ENCODE data around the gene ST7.
"Not testable (repeated sequence)": the region's sequence is repeated elsewhere in the genome, so short reads cannot be mapped to it uniquely, and the experiment has no call there.

The ST7 gene

DNA sequence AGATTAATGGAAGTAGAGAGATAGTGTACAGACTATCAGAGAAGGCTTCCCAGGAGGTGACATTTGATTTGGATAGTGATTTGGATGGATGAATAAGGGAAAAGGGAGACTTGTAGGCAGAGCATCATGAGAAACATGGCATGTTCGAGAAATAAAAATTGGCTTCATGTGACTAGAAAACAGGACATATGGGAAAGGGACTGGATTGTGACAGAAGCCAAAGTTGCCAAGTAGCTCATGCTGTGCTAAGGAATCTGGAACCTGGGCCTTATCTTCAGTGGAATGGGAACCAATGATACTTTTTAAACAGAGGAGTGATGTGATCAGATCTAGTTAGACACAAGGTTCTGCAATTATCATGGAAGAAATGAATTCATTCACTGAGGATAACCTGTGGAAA is 168.7 kb downstream of the ST7 start:
- not testable (repeated sequence) for H3K9me3 ChIP-seq (ENCODE audit: control insufficient read depth, low read length); H3K36me3 ChIP-seq (ENCODE audit: control insufficient read depth, insufficient read depth, low read length); H3K9ac ChIP-seq (ENCODE audit: low read length); H3K4me1 ChIP-seq (ENCODE audit: control insufficient read depth, insufficient read depth, low read length); H3K27me3 ChIP-seq (ENCODE audit: control insufficient read depth, insufficient read depth, low read length); H3K4me3 ChIP-seq (ENCODE audit: low read length)

DNA sequence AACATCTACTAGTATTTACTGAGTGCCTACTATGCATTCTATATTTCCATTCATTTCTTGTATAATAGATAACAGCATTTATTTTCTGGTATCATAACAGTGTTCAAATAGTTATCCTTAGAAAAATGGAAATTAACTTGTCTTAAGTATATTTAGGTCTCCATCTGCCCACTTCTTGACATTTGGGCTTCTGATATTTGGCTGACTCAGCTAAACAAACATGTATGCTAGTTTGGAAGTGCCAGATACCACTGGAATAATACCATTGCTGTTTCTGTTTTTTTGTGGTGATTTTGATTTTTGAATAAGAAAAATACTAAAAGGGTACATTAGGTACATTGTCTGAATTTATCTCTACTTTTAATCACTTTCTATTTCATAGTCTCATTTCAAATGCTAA is 169.2 kb downstream of the ST7 start:
- no peaks in the 10 kb centered on the region for H3K27me3 ChIP-seq (ENCODE audit: control insufficient read depth, insufficient read depth, low read length)
- H3K4me1 ChIP-seq (ENCODE audit: control insufficient read depth, insufficient read depth, low read length) = no peaks in the 10 kb centered on the region
- no peak overlapping the region for H3K4me3 ChIP-seq (ENCODE audit: low read length)
- H3K9me3 ChIP-seq (ENCODE audit: control insufficient read depth, low read length) = no peaks in the 10 kb centered on the region
- no peaks in the 10 kb centered on the region for H3K36me3 ChIP-seq (ENCODE audit: control insufficient read depth, insufficient read depth, low read length)
- H3K9ac ChIP-seq (ENCODE audit: low read length) = no peak overlapping the region

DNA sequence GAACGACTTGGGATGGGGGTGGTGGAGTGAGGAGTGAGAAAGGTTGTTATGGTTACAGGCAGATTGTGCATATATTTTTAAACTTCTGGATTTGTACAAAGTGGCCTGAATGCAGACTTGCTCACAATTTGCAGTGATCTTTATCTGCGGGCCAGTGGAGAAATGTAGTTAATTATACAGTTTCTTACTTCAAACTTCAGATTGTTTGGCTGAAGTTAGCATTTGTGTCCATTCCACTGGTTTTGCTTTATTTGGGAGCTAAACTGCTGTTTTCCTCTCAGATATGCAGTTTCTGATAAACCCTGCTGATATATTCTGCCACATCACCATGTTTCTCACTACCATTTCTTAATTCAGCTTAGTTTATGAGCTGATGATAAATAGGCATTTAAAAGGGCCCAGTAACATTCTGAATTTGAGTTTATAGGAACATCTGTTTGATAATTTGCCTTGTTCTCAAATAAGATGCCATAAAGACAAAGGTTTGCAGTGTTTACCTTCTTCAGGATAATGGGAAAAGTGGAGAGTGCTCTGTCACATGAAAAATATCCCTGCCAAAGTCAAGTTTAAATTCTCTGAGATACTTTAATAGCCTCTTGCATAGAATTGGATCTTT is 170.1 kb downstream of the ST7 start:
- no peaks in the 10 kb centered on the region for H3K27me3 ChIP-seq (ENCODE audit: control insufficient read depth, insufficient read depth, low read length)
- no peaks in the 10 kb centered on the region for H3K36me3 ChIP-seq (ENCODE audit: control insufficient read depth, insufficient read depth, low read length)
- H3K4me3 ChIP-seq (ENCODE audit: low read length) = no peak overlapping the region
- H3K9me3 ChIP-seq (ENCODE audit: control insufficient read depth, low read length) = no peaks in the 10 kb centered on the region
- H3K4me1 ChIP-seq (ENCODE audit: control insufficient read depth, insufficient read depth, low read length) = no peaks in the 10 kb centered on the region
- no peak overlapping the region for H3K9ac ChIP-seq (ENCODE audit: low read length)

DNA sequence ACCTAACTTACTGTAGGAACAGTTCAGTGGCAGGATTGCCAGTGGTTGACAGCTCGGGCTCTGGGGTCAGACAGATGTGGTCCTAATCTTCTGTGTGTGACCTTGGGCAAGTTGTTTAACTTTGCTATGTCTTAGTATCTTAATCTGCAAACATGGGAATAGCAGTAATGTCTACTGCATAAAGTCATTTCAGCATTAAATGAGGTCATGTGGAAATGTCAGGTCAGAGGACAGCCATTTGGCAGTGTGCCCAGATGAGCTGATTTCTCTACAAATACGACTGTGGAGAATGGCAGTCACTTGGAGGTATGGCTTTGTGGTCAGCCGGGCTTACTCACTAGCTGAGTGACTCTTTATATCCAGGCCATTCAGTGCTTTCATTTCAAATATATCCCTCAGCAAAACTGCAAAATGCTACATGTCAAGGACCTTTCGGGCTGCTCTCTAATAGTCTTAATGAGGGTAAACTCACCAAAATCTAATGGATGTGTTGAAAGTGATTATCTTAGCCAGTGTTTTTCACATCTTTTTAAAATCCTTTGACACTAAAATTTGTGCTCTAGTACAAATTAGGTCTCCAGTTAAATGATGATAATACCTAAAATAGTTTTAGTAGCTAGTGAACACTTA is 171.4 kb downstream of the ST7 start:
- Histone ChIP-seq H3K36me3 (ENCODE audit: control insufficient read depth, insufficient read depth, low read length) (no peaks in the 10 kb centered on the region), H3K9ac (ENCODE audit: low read length) (no peak overlapping the region)

DNA sequence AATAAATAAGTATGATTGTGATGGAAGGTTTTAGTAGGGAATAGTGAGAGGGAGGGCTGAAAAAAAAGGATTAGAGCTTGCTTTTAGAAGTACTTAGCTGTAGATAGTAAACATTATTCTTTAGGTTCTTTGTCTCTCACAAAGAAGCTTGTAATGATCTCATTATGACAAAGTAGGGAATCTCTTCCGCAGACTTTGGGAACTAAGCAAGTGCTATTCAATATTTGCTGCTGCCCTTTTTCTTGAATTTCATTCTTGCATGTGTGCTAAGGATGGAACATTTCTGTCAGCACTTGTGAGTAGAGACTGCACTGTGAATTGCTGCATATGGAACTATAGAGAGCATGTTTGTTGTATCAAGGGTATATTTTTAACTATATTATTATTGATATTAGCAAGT is 173.4 kb downstream of the ST7 start:
- H3K27me3 ChIP-seq (ENCODE audit: control insufficient read depth, insufficient read depth, low read length) = no peaks in the 10 kb centered on the region
- H3K36me3 ChIP-seq (ENCODE audit: control insufficient read depth, insufficient read depth, low read length) = no peaks in the 10 kb centered on the region
- H3K9ac ChIP-seq (ENCODE audit: low read length) = no peak overlapping the region
- no peak overlapping the region for H3K4me3 ChIP-seq (ENCODE audit: low read length)
- no peaks in the 10 kb centered on the region for H3K4me1 ChIP-seq (ENCODE audit: control insufficient read depth, insufficient read depth, low read length)
- H3K9me3 ChIP-seq (ENCODE audit: control insufficient read depth, low read length) = no peaks in the 10 kb centered on the region

More for the DNA sequence above, 171.4 kb downstream of the ST7 start:
- no peaks in the 10 kb centered on the region for H3K9me3 ChIP-seq (ENCODE audit: control insufficient read depth, low read length)
- H3K4me1 ChIP-seq (ENCODE audit: control insufficient read depth, insufficient read depth, low read length) = no peaks in the 10 kb centered on the region
- no peaks in the 10 kb centered on the region for H3K27me3 ChIP-seq (ENCODE audit: control insufficient read depth, insufficient read depth, low read length)
- no peak overlapping the region for H3K4me3 ChIP-seq (ENCODE audit: low read length)

DNA sequence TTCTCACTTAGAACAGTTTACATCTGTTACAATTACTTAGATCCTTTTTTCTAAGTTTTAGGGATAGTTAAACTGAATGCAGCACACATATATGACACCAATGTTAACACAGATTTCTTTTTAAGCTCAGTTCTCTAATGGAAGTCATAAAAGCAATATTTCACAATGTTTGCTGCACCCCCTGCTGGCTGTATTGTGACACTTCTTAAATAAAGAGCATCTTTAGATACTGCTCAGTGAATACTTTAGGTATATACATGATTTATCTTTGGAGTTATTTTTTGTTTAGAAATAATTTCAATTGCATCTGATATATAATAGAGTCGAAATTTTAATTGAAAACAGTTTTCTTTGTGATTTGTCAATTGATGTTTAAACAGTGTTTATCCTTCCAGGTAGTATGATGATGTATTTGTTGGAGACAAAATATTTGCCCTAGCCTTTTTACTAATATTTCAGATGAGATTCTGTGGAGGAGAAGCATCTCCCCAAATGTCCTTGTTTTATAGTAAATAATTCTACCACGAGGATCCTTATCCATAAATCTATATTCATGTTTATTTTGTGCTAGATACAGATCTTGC is 174.4 kb downstream of the ST7 start:
- H3K4me1 ChIP-seq (ENCODE audit: control insufficient read depth, insufficient read depth, low read length) = no peaks in the 10 kb centered on the region
- H3K4me3 ChIP-seq (ENCODE audit: low read length) = no peak overlapping the region
- H3K9ac ChIP-seq (ENCODE audit: low read length) = no peak overlapping the region
- H3K9me3 ChIP-seq (ENCODE audit: control insufficient read depth, low read length) = no peaks in the 10 kb centered on the region
- no peaks in the 10 kb centered on the region for H3K36me3 ChIP-seq (ENCODE audit: control insufficient read depth, insufficient read depth, low read length)
- no peaks in the 10 kb centered on the region for H3K27me3 ChIP-seq (ENCODE audit: control insufficient read depth, insufficient read depth, low read length)

DNA sequence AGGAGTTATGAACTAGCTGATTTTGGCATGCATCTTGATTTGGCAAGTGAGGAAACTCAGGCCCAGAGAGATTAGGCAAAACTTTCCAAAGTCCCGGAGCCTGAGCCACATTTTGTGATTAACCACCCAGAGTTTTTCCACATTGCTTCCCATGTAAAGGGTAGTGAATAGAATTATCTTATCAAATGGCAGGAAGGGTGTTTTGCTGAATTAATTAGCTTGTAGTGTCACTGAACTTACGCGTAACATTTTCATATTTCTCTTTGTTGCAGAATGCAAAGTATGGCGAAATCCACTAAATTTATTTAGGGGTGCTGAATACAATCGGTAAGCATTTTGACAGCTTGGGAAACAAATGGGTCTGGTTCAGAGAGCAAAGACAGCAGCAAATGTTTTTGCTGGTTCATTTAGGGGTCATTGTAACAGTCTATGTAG is 176.2 kb downstream of the ST7 start:
- Histone ChIP-seq H3K4me1 (ENCODE audit: control insufficient read depth, insufficient read depth, low read length) (no peaks in the 10 kb centered on the region), H3K9ac (ENCODE audit: low read length) (no peak overlapping the region), H3K27me3 (ENCODE audit: control insufficient read depth, insufficient read depth, low read length) (no peaks in the 10 kb centered on the region), H3K9me3 (ENCODE audit: control insufficient read depth, low read length) (no peaks in the 10 kb centered on the region), H3K36me3 (ENCODE audit: control insufficient read depth, insufficient read depth, low read length) (no peaks in the 10 kb centered on the region), H3K4me3 (ENCODE audit: low read length) (no peak overlapping the region)

DNA sequence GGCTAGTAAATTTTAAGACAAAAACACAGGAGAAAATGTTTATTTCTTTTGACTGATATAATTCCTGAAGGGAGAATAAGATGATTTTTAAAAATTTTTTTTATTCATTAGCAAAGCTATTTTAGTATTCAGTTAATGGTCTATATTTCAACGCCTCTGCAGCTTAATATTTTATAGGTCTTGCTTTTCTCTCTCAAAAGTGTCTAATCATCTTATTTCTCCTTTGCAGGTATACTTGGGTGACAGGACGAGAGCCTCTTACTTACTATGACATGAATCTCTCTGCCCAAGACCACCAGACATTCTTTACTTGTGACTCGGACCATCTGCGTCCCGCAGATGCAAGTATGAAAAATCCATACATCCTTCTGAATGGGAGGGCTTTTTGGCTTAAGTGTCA is 177.0 kb downstream of the ST7 start:
- H3K36me3 ChIP-seq (ENCODE audit: control insufficient read depth, insufficient read depth, low read length) = no peaks in the 10 kb centered on the region
- no peaks in the 10 kb centered on the region for H3K9me3 ChIP-seq (ENCODE audit: control insufficient read depth, low read length)
- no peak overlapping the region for H3K9ac ChIP-seq (ENCODE audit: low read length)
- H3K4me1 ChIP-seq (ENCODE audit: control insufficient read depth, insufficient read depth, low read length) = no peaks in the 10 kb centered on the region
- H3K4me3 ChIP-seq (ENCODE audit: low read length) = no peak overlapping the region
- H3K27me3 ChIP-seq (ENCODE audit: control insufficient read depth, insufficient read depth, low read length) = no peaks in the 10 kb centered on the region

DNA sequence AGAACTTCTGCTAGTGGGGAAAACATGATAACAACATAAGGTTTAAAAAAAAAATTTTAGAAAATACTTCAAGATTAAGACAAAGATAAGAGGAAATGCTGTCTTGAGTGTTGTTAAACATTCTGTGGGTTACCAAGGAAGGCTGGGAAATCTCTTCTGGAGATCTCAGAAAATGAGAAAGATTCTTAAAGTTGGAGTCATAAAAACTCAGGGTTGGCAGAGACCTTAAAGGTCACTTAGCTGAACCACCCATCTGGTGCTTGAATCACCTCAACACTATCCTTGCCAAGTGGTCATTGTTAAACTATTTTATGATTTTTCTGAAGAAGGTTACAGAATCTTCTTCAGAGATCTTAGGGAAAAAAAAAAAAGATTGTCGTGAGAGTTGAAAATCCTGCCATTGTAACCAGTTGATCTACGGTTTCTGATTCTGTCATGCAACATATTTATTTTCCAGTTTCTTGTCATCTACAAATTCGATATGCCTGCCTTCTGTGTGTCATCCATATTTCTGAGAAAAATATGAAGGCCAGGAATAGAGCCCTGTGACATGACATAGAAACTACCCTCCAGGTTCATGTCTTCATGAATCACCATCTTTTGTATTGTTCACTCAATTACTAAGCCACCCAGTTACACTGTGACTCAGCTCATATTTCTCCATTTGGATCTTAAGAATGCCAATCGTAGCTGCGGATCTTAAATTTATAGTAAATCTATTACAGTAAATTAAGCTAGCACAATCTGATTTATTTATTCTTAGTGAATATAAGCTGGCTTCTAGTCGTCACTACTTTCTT is 179.2 kb downstream of the ST7 start:
- no peaks in the 10 kb centered on the region for H3K36me3 ChIP-seq (ENCODE audit: control insufficient read depth, insufficient read depth, low read length)
- H3K4me1 ChIP-seq (ENCODE audit: control insufficient read depth, insufficient read depth, low read length) = no peaks in the 10 kb centered on the region
- no peak overlapping the region for H3K4me3 ChIP-seq (ENCODE audit: low read length)
- no peaks in the 10 kb centered on the region for H3K27me3 ChIP-seq (ENCODE audit: control insufficient read depth, insufficient read depth, low read length)
- no peak overlapping the region for H3K9ac ChIP-seq (ENCODE audit: low read length)
- H3K9me3 ChIP-seq (ENCODE audit: control insufficient read depth, low read length) = no peaks in the 10 kb centered on the region

DNA sequence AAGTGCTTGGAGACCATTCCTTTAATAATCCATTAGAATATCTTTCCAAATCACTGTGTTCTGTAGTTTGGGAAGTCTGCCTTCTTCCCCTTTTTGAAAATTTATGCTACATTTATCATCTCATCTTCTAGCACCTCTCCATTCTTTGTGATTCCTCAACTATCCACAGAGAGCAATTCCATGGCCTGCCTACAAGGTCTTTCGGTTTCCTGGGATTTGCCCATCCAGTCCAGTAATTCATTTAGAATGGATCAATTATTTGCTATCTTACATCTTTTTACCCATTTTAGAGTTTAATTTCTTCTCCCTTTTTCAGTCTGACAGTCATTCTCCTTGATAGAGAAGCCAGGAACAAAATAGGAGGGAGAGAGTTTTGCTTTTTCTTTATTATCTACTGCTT is 179.8 kb downstream of the ST7 start:
- H3K36me3 ChIP-seq (ENCODE audit: control insufficient read depth, insufficient read depth, low read length) = no peaks in the 10 kb centered on the region
- no peaks in the 10 kb centered on the region for H3K27me3 ChIP-seq (ENCODE audit: control insufficient read depth, insufficient read depth, low read length)
- H3K4me1 ChIP-seq (ENCODE audit: control insufficient read depth, insufficient read depth, low read length) = no peaks in the 10 kb centered on the region
- H3K9ac ChIP-seq (ENCODE audit: low read length) = no peak overlapping the region
- no peaks in the 10 kb centered on the region for H3K9me3 ChIP-seq (ENCODE audit: control insufficient read depth, low read length)
- H3K4me3 ChIP-seq (ENCODE audit: low read length) = no peak overlapping the region

DNA sequence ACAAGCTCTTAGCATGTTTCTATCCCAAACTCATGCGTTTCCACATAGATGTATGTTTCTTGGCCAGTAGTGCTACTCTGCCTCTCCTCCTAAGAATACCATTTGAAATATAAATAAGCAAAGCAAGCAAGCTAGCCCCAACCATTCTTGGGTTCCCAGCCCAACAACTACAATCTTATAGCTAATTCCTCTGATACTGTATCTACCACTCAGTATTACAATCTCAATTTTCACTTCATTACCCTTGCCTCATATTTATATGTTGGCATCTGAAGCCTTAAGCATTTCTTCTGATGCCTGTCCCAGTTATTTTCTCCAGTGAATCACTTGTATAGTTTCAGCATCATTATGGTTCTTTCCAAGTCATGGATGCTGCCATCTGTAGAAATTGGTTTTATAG is 181.1 kb downstream of the ST7 start:
- no peak overlapping the region for H3K4me3 ChIP-seq (ENCODE audit: low read length)
- H3K36me3 ChIP-seq (ENCODE audit: control insufficient read depth, insufficient read depth, low read length) = no peaks in the 10 kb centered on the region
- H3K4me1 ChIP-seq (ENCODE audit: control insufficient read depth, insufficient read depth, low read length) = no peaks in the 10 kb centered on the region

DNA sequence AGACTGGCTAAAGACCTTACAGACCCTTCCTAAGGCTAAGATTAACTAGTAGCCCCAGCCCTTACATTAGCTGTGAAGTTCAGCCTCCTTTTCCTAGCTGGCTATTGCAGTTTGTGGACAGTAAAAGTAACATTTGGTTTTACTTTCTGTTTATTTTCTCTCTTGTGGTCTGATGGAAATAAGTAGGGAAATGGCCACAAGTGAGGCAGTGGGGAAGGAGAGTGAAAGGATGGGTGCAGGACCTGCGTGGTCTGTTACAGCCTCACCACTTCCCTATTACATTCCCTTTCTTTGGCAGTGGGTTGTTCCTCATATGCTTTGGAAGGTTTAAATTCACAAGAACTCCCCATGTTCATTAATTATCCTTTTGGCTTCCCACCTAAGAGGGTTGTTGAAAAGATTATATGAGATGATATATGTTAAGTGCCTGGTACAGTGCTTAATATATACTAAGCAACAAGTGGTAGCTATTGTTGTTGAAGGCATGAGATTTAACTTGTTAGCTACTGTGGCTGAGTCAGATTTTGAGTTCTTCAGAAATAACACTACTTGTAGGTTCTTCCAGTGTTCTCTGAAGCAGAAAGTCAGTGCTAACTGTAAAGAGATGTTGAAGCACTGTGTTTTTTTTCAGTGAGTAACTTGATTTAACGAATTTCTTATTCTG is 181.7 kb downstream of the ST7 start:
- Histone ChIP-seq H3K9ac (ENCODE audit: low read length) (no peak overlapping the region), H3K4me1 (ENCODE audit: control insufficient read depth, insufficient read depth, low read length) (no peaks in the 10 kb centered on the region), H3K9me3 (ENCODE audit: control insufficient read depth, low read length) (no peaks in the 10 kb centered on the region), H3K4me3 (ENCODE audit: low read length) (no peak overlapping the region), H3K27me3 (ENCODE audit: control insufficient read depth, insufficient read depth, low read length) (no peaks in the 10 kb centered on the region), H3K36me3 (ENCODE audit: control insufficient read depth, insufficient read depth, low read length) (no peaks in the 10 kb centered on the region)

More for the DNA sequence above, 181.1 kb downstream of the ST7 start:
- H3K9ac ChIP-seq (ENCODE audit: low read length) = no peak overlapping the region
- no peaks in the 10 kb centered on the region for H3K9me3 ChIP-seq (ENCODE audit: control insufficient read depth, low read length)
- no peaks in the 10 kb centered on the region for H3K27me3 ChIP-seq (ENCODE audit: control insufficient read depth, insufficient read depth, low read length)

Data from mucosa of stomach (tissue), 1 donor.